Kidney (tissue), 14 donors: ENCODE results near the gene MAPKAP1. TPM values are rescaled to one million over a fixed set of nuclear protein-coding genes. Genes with fewer than 3 reads are reported as not detected.

Experiments used
- DNase-seq, 5 donors: peaks; one replicate each; pipeline ENCODE4 v3.0.0-alpha.2; 2013 to 2020
- FAIRE-seq: peaks from 2 replicates; lab custom pipeline; 2012; peaks lifted over from hg19 to GRCh38; lab: Jason Lieb, UNC
- H3K27ac ChIP-seq, 2 donors: one replicate each; pipeline ENCODE4 v1.7.0; 2013; ENCODE audit warnings: low read depth in 2 of 2, low read length in 2 of 2, inconsistent platforms in 1 of 2
- H3K27me3 ChIP-seq: one replicate; pipeline ENCODE4 v1.7.1; 2013; ENCODE audit warnings: low read length, inconsistent platforms; ENCODE audit not compliant: control insufficient read depth, insufficient read depth
- H3K36me3 ChIP-seq, 3 donors: one replicate each; pipeline versions ENCODE4 v1.7.0 to v1.7.1; 2013; ENCODE audit warnings: low read length in 3 of 3, control low read depth in 1 of 3, inconsistent platforms in 1 of 3; ENCODE audit not compliant: insufficient read depth in 3 of 3, control insufficient read depth in 2 of 3
- H3K4me1 ChIP-seq, 3 donors: one replicate each; pipeline versions ENCODE4 v1.7.0 to v1.7.1; 2013; ENCODE audit warnings: low read length in 3 of 3, inconsistent platforms in 1 of 3, low read depth in 1 of 3; ENCODE audit not compliant: control insufficient read depth in 2 of 3, insufficient read depth in 2 of 3
- H3K4me3 ChIP-seq, 3 donors: one replicate each; pipeline versions ENCODE4 v1.7.0 to v1.8.1; 2013; ENCODE audit warnings: low read length in 3 of 3, control low read depth in 1 of 3, inconsistent platforms in 1 of 3
- H3K9ac ChIP-seq, 3 donors: one replicate each; pipeline versions ENCODE4 v1.7.0 to v1.7.1; 2013; ENCODE audit warnings: low read length in 3 of 3, control low read depth in 1 of 3, inconsistent platforms in 1 of 3
- H3K9me3 ChIP-seq, 3 donors: one replicate each; pipeline versions ENCODE4 v1.7.0 to v1.7.1; 2013; ENCODE audit warnings: low read length in 3 of 3, control low read depth in 1 of 3, inconsistent platforms in 1 of 3; ENCODE audit not compliant: control insufficient read depth in 2 of 3, insufficient read depth in 1 of 3
- CTCF ChIP-seq: IDR thresholded peaks from 3 replicates; pipeline ENCODE4 v1.5.1; 2012; ENCODE audit warnings: mild to moderate bottlenecking, moderate library complexity, borderline replicate concordance; ENCODE audit not compliant: insufficient read depth; ENCODE audit errors: extremely low read depth
- intact Hi-C: fragments of 100-400 bp; cut with DNase I; formaldehyde crosslinking; loops from one replicate; pipeline ENCODE4 v1.11.1; 2022
- polyA plus RNA-seq: library from polyadenylated mRNA; stranded (reverse); fragments of 350-450 nt; fragmentation: Illumina TruSeq; extraction: RNeasy Lipid Tissue Mini Kit (QIAGEN cat#74804); gene quantifications from one replicate; pipeline ENCODE4 v1.2.3, GENCODE V29; 2014; ENCODE audit warnings: low read depth, low replicate concordance; ENCODE audit not compliant: insufficient read depth
- total RNA-seq: library from RNA; stranded (reverse); fragmentation: NEBNext Ultra II Directional; extraction: Animal tissue kit (Norgen Biotek cat#: 25700); gene quantifications from one replicate; pipeline ENCODE4 v1.2.1, GENCODE V29; 2021
- donor health status: control.
- donor health status: control.
- donor health status: control.
- donor health status: control.
- donor health status: control.
- donor health status: DM: yes; HTN: yes; CAD: no.
- donor health status: Normal renal cell carcinoma (clear cell type).

MAPKAP1 gene
- total and polyA plus RNA-seq, 2 donors from 2014 or later, result 70.5 to 99.4 TPM

DNA sequence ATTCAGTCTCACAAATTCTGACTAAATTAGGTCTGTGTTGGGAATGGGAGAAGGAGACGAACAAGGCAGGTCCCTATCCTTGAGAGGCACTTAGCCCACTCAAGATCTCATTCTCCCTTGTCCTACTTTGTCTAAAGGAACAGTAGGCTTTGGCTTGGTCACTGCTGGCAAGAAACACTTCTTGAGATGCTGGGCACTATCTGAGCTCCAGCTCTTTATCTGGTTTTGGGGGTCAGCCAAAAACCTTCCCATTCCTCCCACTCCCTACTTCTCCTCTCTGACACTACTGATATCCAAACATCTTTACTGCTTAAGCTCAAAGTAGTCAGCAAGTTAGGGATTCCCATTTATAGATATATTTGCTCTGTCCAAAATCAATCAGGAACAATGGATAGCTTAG is 155.2 kb downstream of the MAPKAP1 start:
- intact Hi-C loops, result no loop called here
- FAIRE-seq, result no peak
- H3K27me3 ChIP-seq, result no peaks in the 10 kb centered on the region
- H3K9me3 ChIP-seq, result no peaks in the 10 kb centered on the region
- DNase-seq, result no peak
- no peak overlapping the region for H3K9ac ChIP-seq
- TF ChIP-seq CTCF, result no peak
- H3K4me3 ChIP-seq, result no peak overlapping the region
- no peak overlapping the region for H3K27ac ChIP-seq
- H3K36me3 ChIP-seq, result no peaks in the 10 kb centered on the region
- peaks cover 7 to 20% (median 11%) of the 10 kb centered on the region in 3 donors for H3K4me1 ChIP-seq

DNA sequence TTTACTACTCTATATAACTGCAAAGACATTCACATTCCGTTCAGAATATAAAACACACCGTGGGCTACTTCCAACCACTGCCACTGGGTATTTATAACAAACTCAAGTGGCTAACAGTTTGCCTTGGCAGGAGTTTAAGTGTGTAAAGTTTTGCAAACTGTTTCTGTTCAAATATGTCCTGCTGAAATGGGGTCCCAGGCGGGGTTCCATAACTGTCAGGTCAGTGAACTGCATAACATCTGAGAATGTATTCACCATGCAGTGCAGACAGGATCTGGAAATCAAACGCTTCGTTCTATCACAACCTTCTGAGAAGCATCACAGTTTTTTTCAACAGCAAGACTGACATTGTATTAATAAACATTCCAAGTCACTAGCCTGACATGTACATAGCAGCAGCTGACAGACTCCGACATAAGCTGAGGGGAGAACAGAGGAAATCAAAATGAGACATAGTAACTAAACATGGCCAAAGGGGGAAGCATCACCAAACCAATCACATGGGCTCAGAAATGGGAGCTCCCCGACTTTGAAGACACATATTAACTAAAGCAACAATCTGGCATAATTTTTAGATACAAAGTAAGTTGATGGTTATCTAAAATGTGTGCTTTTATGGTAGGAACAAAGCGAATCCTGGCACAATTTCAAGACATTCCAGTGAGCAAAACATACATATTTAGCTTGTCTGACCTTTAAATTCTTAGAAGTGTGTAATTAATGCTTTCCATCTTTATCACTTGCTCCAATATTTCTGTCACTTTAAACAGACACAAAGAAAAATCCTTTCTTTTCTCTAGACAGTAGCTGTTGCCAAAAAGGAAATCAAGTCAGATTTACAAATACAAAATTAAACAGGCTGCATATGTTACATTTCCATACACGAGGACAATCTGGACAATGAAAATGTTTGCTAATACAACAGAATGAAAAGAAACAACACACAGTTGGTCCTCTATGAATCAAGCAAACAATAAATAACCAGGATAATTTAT is 156.8 kb downstream of the MAPKAP1 start:
- Histone ChIP-seq H3K27ac (peak overlapping the region in 1 of 2 donors; percentile 57), H3K9me3 (no peaks in the 10 kb centered on the region), H3K4me1 (peaks cover 7 to 12% (median 9%) of the 10 kb centered on the region in 3 donors), H3K4me3 (peak overlapping the region in 1 of 3 donors; percentile 5), H3K36me3 (no peaks in the 10 kb centered on the region), H3K9ac (peak overlapping the region in 1 of 3 donors; percentile 42), H3K27me3 (no peaks in the 10 kb centered on the region)
- no peak for FAIRE-seq
- peak in 2 of 5 donors; percentile 60 to 82 for DNase-seq
- TF ChIP-seq CTCF, result no peak
- intact Hi-C loops, result no loop called here

DNA sequence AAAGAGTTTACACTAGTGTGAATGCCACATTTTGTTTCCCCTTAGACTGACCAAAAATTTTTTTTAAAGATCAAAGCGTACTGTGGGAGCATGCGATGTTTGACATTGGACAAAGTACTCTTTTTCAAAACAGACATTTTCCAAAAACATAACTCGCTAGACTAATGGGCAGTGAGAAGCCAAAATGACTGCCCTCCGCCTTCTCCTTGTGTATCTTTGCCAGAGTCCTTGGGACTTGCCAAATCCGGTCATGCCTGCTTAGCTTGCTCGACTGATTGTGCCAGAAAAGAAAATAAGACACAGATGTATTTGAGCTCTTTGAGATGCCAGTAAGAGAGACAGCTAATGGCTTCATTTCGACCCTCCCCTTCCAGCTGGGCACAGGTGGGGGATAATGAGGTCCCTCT is 157.5 kb downstream of the MAPKAP1 start:
- no peak overlapping the region for H3K9ac ChIP-seq
- FAIRE-seq, result no peak
- H3K4me1 ChIP-seq, result peaks cover 7 to 12% (median 9%) of the 10 kb centered on the region in 3 donors
- DNase-seq, result no peak
- no peaks in the 10 kb centered on the region for H3K9me3 ChIP-seq
- H3K27me3 ChIP-seq, result no peaks in the 10 kb centered on the region
- peaks cover 0 to under 1% (median 0%) of the 10 kb centered on the region in 3 donors for H3K36me3 ChIP-seq
- peak overlapping the region; percentile 7 to 57 for H3K27ac ChIP-seq
- peak overlapping the region in 1 of 3 donors; percentile 5 for H3K4me3 ChIP-seq
- intact Hi-C loops, result no loop called here
- no peak for TF ChIP-seq CTCF
